Activated CD4-positive, alpha-beta T cell treated with anti-CD3 and anti-CD28 coated beads, Interleukin-2, amount 50 U/mL, for 24 hours (primary cell): Measurements from ENCODE around the gene RAB14.
"Not testable (repeated sequence)": the region's sequence is repeated elsewhere in the genome, so short reads cannot be mapped to it uniquely, and the experiment has no call there.

ENCODE experiments used
- DNase-seq, 2 donors: peaks; one replicate each; pipeline ENCODE4 v3.0.0-alpha.2; 2020; ENCODE audit warnings: low read depth in 1 of 2, low spot score in 1 of 2

The RAB14 gene

GRCh38 chr9:121192518-121192917 lies 9.2 kb downstream of the RAB14 start:
- no peak for DNase-seq

DNA sequence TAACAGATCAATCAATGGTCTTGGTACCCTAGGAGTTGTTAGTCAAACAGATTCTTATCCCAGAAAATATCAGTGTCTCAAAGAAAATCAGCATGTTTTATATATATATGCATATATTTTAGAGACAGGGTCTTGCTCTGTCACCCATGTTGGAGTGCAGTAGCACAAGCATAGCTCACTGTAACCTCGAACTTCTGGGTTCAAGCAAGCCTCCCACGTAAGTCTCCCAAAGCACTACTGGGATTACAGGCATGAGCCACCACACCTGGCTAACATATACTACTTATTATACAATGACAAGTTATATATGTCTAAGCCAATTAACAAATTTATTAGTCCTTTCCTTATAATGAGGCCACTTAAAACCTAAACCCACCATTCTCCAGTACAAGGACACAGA lies 10.4 kb downstream of the RAB14 start:
- no peak for DNase-seq

DNA sequence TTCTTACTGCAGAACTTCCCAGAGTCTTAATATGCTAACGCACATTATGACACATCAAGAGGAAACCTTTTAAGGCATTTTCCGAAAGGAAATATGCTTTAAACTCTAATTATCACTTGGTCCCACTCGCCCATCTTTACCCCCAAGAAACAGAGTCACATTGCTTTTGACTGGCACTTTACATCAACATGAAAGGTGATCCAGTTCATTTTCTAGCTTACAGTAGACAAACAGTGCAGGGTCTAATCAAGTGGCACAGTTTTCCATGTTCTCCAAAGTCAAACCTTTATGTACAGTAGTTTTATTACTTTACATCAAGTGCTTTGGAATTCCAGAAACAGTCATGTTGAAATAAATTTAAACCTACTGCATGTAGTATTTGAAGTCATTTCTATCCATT lies 12.0 kb downstream of the RAB14 start:
- no peak for DNase-seq

- DNase-seq, result no peak
These were observed 12.7 kb downstream of the RAB14 start for GRCh38 chr9:121189006-121189405.

DNA sequence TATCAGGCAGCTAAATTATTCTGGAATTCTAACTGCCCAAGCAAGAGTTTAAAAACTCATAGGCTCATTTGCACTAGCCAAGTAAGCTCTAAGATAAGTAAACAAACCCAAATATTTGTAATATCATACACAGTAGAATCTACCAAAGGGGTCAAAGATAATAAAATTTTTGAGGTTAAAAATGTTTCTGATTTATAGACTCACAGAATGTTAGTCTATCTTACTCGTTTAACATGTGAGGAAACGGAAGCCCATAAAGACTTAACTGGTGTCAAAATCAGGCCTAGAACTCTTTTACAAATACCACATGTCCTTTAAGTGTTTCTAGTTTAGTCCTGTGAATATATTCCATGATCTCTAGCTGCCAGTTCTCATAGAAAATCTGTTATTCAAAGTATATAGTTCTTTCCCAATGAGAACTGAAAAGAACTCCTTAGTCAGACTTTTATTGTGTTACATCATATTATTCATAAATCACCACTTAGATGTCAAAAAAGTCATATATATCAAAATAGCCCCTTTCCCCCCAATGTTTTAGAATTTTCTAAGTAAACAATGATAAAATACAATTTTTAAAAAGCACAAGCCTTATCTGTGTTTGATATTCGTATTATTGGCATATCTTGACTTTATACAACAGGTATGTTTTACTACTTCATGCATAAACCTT lies 13.9 kb downstream of the RAB14 start:
- no peak for DNase-seq

DNA sequence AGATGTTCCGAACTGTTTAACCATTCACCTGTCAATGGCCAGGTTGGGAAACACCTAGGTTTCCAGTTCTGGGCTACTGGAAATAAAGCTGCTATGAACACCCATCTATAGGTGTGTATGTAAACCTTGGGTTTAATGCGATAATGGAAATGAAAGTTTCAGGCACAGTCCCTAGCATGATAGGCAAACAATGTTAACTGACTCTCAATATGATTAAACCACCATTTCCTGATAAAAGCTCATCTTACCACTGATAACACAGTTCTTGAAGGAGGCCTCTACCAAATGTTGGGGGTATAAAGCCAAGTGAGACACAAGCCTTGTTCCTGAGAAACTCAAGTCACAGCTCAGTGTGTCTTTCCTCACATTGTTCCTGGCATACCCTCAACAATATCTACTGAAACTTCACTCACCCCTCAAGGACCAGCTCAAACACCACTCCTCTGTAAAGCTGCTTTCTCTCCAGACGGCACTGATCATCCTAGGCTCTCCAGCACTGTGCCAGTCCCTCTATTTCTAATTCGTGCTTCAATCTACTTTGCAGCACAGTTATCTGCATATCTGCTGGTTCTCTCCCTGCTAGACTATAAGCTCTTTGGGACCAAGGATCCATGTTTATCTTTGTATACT lies 15.8 kb downstream of the RAB14 start:
- DNase-seq, result no peak

DNA sequence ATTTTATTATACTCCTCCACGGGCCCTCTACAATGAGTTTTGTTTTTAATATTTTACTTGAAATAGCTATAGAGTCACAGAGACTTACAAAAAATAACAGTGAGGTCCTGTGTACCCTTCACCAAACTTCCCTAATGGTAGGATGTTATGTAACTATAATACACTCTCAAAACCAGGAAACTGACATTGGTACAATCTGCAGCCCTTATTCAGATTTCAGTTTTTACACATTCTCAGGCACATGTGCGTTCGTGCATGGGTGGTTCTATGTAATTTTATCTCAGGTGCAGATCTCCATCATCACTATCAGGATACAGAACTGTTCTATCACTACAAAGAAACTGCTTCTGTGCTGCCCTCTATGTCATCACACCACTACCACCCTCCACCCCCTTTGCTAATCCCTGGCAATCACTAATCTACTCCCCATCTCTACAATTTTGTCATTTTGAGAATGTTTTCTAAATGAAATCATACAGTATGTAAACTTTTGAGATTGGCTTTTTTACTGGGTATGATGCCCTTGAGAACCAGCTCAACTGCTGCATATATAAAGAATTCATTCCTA lies 16.4 kb downstream of the RAB14 start:
- DNase-seq, result no peak

- DNase-seq, result no peak
These were observed 17.2 kb downstream of the RAB14 start for GRCh38 chr9:121184463-121184862.

DNA sequence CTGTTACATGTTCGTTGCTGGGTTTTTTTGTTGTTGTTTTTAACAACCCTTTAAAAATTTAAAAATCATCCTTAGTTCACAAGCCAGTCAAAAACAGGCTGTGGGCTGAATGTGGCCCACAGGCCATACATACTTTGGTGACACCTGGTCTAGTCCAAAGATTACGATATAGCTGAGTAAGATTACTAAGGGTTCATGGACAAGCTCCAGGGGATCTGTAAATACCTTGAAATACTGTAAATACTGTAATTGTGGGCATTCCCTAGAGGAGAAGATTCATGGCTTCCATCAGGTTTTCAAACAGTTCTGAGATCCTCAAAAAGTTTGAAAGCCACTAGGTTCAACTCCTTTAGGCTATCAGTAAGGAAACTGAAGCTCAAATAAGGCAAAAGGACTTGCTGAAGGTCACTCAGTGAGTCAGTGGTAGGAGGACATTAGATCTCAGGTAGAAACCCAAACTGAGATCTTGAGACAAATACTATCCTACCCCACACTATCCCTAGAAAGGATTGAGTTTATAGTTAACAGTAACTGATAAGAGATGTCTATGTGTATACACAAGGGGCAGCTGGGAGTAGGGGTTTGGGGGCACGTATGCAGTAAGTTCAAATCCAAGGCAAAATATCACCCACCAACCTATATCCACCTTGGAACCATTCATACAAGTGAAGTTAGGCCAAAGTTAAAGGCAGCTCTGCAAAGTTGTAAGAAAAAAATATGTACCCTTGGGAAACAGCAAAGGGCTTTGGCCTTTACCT lies 17.8 kb downstream of the RAB14 start:
- DNase-seq, result no peak

GRCh38 chr9:121182989-121183388 lies 18.7 kb downstream of the RAB14 start:
- DNase-seq, result no peak

DNA sequence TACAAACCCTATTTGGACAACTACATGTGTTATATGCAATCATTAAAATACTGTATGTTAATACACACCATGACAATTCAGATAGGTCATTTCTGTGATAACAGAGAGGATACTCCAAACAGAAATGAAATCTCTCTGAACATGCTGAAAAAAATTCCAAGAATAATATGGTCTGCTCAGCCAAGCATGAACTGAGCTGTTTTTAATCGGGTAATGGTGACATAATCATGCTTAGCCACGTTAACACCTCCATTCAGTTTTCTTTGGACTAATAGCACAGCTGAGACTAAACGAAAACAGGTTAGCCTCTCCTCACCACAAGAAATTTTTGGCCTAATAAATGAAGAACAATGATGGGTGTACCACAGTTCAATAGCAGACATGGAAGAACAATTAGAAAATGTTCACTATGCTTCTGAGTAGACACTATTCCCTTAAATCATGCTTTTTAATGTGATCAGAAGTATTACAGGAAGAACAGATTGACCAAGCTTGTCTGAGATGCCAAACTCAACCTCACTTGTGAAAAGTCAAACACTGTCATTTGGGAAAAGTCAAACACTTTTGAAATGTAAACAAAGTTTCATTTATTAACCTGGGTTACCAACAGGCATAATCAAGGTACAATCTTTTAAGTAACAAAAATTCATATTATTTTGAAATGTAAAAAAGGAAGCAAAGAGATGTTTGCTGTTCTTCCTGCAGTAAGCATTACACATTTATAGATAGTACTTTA lies 19.4 kb downstream of the RAB14 start:
- DNase-seq, result no peak

DNA sequence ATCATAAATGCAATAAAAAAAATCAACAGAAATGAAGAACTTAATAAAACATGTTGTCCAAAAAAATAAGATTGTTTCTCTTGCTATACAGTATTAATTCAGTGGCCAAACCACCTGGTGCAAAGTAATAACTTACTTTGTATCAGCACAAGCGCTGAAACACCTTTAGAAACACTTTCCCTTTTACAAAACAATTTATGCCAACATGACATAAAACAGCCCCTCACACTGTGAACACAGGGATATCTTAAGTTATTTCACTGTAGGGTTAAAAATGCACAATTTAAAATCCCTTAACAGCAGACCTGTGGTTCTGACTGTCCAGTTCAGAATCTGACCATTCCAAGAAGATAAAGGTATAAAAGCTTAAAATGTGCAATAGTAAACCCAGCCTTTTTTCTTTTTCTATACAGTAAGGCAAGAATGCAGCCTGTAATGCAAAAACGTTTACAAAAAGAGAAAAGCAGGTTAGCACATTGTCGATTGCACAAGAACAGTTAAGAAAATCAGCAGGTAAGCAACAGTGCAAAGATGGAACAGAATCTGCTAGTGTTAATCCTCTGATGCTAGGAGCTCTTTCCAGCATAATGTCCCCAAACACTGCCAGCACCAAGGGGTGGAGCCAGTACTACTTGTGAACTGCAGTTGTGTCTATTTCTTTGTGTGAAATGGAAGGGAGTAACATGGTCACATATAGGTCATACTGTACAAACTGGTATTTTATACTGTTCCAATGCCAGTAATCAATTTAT lies 21.6 kb downstream of the RAB14 start:
- DNase-seq, result no peak

DNA sequence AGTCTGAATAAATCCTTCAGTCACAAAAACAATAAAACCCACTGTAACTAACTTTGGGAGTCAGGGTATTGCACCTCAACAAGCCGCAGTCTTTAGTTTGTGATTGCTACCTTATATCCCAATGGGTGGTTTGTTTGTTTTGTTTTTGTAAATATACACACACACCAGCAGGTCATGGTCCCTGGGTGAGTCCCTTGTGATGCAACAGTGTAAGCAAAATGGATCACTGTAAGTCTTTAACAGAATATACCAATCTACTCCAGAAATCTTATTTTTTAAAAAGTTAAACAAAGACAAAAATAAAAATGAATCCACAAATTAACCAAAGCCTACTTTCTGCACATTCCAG lies 22.3 kb downstream of the RAB14 start:
- DNase-seq, result not testable (repeated sequence)

DNA sequence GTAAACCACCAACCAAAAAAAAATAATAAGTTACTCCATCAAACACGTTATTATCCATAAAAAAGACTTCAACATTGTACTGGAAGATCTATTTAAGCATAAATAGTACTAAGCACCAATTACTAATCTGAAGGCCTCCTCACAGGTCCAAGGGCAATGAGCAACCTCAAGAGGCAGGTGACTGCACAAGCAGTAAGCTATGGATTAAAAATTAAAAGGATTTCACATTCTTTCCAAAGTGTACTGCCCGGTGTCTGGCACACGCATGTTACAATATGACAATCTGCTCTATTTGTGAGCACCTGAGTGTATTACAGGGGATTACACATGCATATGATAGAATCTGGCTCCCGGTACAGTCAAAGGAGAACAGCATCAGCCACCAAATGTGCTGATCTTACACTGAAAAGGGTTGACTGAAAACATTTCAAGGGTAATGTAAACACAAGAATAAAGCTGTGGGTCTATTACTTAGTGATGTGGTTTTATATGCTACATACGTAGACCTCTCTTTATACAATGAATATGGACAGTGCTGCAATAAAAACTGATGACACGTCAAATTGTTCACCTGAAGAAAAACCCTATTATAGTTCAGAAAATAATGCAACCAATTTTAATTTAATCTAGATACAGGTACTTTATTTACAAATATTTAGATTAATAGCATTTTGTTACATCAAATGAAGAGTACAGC lies 22.8 kb downstream of the RAB14 start:
- no peak for DNase-seq

GRCh38 chr9:121173501-121173900 lies 28.2 kb downstream of the RAB14 start:
- no peak for DNase-seq

DNA sequence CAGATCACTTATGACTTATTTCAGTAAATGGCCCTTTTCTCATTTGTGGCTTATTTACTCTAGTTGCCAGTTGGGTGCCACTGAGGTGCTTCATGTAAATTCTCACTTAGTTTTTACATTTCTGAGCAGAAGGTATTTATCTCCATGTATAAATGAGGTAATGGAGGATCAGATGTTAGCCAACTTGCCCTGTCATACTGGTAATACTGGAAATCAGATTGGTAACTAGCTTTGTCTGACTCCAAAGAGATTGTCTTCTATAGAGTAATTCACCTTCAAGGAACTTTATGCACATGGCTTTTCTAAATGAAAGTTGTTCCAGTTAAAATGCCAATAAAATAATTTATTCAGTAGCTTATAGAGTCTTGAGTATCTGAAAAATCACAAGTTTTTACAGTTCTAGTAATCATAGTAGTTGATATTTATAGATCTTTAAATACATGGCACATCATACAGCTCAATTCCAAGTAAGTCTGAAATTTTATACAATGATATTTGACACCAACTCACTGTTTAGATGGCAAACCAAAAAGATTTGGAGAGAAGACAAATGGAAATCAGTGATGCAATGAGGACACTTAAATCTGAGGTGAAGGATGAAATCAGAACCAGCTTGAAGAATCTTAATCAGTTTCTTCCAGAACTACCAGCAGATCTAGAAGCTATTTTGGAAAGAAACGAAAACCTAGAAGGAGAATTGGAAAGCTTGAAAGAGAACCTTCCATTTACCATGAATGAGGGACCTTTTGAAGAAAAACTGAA lies 28.8 kb downstream of the RAB14 start:
- no peak for DNase-seq

GRCh38 chr9:121171236-121171635 lies 30.4 kb downstream of the RAB14 start:
- no peak for DNase-seq

DNA sequence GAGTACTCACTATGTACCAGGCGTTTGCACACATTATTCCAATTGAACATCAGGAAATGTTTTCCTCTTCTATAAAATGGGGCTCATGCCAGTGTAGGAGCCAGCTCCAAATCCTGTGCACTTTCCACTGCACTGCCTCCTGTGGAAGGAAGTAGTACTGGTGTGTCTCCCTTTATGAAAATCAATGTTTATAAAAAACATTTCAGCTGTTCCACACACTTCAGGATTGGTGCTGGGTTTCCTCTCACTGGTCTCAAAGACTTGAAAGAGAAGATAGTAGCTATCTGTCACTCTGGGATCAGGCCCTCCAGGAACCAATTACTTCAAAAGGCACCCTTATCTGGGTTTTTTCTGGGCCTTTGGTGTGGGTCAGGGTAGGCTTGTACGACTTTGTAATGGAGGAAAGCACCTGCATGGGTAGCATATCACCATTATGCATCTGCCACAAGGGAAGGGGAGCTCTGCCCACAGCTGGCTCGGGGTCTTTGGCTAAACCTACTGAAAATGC lies 32.5 kb downstream of the RAB14 start:
- peak in 1 of 2 donors; percentile 7 for DNase-seq

DNA sequence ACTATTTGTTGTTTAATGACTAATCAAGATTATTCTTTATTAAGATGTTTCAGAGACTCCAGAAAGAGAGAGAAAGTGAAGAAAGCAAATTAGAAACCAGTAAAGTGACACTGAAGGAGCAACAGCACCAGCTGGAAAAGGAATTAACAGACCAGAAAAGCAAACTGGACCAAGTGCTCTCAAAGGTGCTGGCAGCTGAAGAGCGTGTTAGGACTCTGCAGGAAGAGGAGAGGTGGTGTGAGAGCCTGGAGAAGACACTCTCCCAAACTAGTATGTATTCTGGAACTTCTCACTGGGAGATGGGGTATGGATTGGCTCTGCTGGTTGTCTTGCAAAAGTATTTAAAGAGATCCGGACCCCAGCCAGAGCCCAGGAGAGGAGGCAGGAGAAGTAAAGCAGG lies 33.6 kb downstream of the RAB14 start:
- no peak for DNase-seq
